Fibroblast of villous mesenchyme (primary cell): ENCODE data around the gene ERBB4. TPM values are rescaled to one million over a fixed set of nuclear protein-coding genes. Genes with fewer than 3 reads are reported as not detected.

Experiments used
- DNase-seq: peaks from one replicate; pipeline ENCODE4 v3.0.0-alpha.2; 2010; ENCODE audit warnings: low read depth
- H3K4me3 ChIP-seq: 2 replicates; pipeline ENCODE4 v1.5.1; 2011; ENCODE audit warnings: low read depth, mild to moderate bottlenecking, low read length
- total RNA-seq: library from RNA; depleted of rRNA; stranded (reverse); fragments of >200 nt; gene quantifications from 2 replicates; pipeline ENCODE4 v1.2.3, GENCODE V29; 2012
- TF ChIP-seq, protein P1 (sequence below): IDR thresholded peaks from 2 replicates; pipeline ENCODE4 v1.5.1; 2012; ENCODE audit warnings: low read depth, mild to moderate bottlenecking, low read length; ENCODE audit not compliant: insufficient read depth

ERBB4 gene
- total RNA-seq, 1 donor: under 0.01 TPM

DNA sequence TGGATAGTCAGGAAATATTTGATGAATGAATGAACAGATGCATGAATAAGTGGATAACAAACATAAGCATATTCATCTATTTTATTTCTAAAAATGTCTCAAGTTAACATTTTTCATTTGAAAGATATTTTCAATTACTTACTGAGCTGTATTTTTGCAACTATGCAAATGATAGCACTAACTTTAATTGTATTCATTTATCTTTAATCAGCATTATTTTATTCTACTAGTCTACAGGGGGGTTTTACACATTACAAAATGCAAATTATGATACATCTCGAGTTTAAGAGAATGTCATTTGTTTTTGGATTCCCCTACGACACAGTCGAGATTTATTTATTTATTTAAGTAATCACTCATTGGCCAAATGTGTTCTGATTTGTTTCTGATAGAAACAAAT, 530.6 kb downstream of the ERBB4 start:
- H3K4me3 ChIP-seq: no peak overlapping the region
- TF ChIP-seq, protein P1, sequence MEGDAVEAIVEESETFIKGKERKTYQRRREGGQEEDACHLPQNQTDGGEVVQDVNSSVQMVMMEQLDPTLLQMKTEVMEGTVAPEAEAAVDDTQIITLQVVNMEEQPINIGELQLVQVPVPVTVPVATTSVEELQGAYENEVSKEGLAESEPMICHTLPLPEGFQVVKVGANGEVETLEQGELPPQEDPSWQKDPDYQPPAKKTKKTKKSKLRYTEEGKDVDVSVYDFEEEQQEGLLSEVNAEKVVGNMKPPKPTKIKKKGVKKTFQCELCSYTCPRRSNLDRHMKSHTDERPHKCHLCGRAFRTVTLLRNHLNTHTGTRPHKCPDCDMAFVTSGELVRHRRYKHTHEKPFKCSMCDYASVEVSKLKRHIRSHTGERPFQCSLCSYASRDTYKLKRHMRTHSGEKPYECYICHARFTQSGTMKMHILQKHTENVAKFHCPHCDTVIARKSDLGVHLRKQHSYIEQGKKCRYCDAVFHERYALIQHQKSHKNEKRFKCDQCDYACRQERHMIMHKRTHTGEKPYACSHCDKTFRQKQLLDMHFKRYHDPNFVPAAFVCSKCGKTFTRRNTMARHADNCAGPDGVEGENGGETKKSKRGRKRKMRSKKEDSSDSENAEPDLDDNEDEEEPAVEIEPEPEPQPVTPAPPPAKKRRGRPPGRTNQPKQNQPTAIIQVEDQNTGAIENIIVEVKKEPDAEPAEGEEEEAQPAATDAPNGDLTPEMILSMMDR: no peak
- DNase-seq: no peak

DNA sequence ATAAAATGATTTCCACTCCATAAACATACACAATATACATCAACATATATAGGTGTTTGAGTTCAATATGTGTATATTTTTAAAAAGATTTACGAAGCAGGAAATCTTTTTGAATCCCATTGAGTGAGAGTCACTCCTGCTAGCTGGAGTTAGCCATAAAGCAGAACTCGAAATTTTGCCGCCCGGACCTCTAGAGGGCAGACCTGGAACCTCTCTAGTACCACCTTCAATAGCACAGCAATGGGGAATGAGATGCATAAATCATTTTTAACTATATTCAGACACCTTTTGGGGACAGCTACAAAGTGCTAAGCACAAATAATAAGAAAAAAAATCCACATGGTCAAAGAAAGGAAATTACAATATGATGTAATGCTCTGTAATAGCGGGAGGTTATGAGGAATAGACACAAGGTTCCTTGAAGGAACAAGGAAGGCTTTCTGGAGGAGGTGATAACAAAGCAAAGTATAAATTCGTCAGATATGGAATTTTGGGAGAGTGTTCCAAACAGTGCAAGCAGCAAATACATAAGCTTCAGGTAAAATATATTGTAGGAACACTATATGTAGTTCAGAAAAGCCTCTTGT, 533.4 kb downstream of the ERBB4 start:
- TF ChIP-seq, protein P1: peak; percentile 22
- no peak overlapping the region for H3K4me3 ChIP-seq
- peak; percentile 4 for DNase-seq

DNA sequence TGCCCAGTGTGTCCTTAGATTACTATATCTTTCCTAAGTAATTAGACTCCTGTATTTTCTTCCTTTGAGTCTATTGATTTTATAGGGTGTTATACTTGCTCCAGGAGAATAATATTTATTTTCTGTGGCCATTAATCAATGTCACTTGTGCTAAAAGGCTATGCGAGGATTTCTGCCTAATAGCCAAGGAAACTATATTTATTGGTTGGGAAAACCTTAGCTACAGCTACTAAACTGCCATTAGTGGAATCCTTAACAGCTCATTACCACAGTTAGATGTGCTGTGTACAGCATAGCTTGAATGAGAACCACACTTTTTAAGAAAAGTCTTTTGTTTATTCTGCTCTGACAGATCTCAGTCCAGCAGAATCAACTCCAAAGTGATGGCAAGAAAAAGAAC, 537.3 kb downstream of the ERBB4 start:
- no peak overlapping the region for H3K4me3 ChIP-seq
- TF ChIP-seq, protein P1: no peak
- DNase-seq: no peak

DNA sequence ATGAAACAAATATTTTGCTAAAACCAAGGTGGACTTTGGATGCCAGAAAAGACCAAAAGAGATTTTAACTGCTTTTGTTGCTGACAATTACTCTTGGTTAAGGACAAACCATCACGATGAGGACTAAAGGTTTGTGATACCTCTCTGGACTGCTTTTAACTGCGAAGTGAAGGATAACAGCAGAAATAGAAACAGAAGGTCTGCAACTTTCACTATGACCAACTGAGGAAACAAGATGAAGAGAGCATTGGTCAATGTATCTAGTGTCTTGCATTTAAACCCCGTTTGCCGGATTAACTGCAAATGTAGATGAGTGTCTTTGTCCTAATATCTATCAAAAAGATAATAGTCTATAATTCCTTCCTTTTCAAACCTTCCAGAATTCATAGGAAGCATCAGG, 541.7 kb downstream of the ERBB4 start:
- TF ChIP-seq, protein P1: no peak
- no peak overlapping the region for H3K4me3 ChIP-seq
- DNase-seq: no peak

DNA sequence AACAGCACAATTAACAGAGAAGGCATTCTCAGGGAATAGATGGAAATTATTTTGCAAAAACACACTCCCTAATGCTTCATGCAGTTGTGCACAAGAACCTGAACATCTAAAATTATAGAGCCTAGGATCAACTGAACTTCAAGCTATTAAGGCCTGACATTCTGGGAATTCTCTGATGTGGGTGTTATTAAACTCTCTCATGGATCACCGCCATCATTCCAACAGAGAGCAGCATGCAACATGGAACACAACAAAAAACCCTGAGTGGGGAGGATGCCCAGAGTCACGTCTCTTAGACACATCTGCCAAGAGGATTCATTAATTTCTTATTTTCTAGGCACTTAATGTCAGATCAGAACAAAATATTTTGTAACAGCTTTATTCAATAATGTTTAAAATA, 543.8 kb downstream of the ERBB4 start:
- TF ChIP-seq, protein P1: no peak
- DNase-seq: no peak
- H3K4me3 ChIP-seq: no peak overlapping the region

DNA sequence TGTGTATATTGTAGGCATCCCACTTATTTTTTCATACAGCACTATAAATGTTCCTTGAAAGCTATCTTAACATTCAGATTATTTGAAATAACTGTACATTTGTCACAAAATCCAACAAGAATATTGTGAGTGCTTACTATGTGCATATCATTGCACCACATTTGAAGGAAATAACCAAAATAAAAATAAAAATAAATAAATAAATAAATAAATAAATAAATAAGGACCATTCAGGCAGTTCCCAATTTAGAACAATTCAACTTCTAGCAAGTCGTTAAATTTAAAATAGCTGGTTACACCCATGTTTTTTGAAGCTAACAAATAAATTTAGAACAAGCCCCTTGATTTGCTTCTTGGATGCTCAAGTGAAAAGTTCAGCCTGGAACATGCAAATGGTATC, 548.3 kb downstream of the ERBB4 start:
- no peak for DNase-seq
- no peak overlapping the region for H3K4me3 ChIP-seq
- TF ChIP-seq, protein P1: no peak

DNA sequence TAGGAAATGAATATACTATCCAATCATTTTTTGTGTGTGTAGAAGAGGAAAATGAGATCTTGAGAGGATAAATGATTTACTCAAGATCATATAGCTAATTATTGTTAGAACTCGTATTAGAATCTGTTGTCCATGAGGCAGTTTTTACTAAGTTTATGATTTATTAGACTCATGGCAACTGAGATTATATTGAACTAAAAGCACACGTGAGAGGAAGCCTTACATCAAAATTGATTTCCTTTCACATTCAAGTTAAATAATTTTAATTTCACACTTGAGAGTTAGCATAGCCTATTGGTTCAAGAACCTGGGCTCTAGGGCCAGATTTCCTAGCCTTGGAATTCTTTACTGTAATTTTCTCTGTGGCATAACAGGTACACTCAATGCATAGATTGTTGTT, 552.3 kb downstream of the ERBB4 start:
- no peak for DNase-seq
- TF ChIP-seq, protein P1: no peak
- H3K4me3 ChIP-seq: no peak overlapping the region
